Small intestine (tissue), 7 donors: ENCODE measurements around the gene TAX1BP1. TPM values are rescaled to one million over a fixed set of nuclear protein-coding genes. Genes with fewer than 3 reads are reported as not detected.
A peak's percentile ranks its signal among the peaks of the same experiment; 100 is the strongest.

Experiments used
- DNase-seq, 2 donors: peaks; one replicate each; pipeline versions ENCODE4 v3.0.0 to v3.0.0-alpha.2; 2013
- FAIRE-seq: peaks from 2 replicates; lab custom pipeline; 2012; peaks lifted over from hg19 to GRCh38; lab: Jason Lieb, UNC
- H3K27ac ChIP-seq, 3 donors: one replicate each; pipeline ENCODE4 v1.5.1; 2013; ENCODE audit warnings: low read length in 2 of 3, mild to moderate bottlenecking in 2 of 3, control low read depth in 1 of 3, inconsistent platforms in 1 of 3, low read depth in 1 of 3, moderate library complexity in 1 of 3
- H3K27me3 ChIP-seq, 3 donors: one replicate each; pipeline ENCODE4 v1.6.1; 2013; ENCODE audit warnings: low read length in 3 of 3, inconsistent platforms in 1 of 3; ENCODE audit not compliant: control insufficient read depth in 3 of 3, insufficient read depth in 3 of 3
- H3K36me3 ChIP-seq, 3 donors: one replicate each; pipeline ENCODE4 v1.6.1; 2013; ENCODE audit warnings: low read length in 3 of 3, inconsistent platforms in 1 of 3, low read depth in 1 of 3, mild to moderate bottlenecking in 1 of 3, moderate library complexity in 1 of 3; ENCODE audit not compliant: control insufficient read depth in 3 of 3, insufficient read depth in 2 of 3
- H3K4me1 ChIP-seq, 3 donors: one replicate each; pipeline ENCODE4 v1.6.1; 2013; ENCODE audit warnings: low read length in 2 of 3, inconsistent platforms in 1 of 3, low read depth in 1 of 3, mild to moderate bottlenecking in 1 of 3, moderate library complexity in 1 of 3; ENCODE audit not compliant: control insufficient read depth in 3 of 3, insufficient read depth in 2 of 3
- H3K4me3 ChIP-seq, 3 donors: one replicate each; pipeline ENCODE4 v1.5.1; 2013; ENCODE audit warnings: low read length in 3 of 3, control low read depth in 1 of 3, inconsistent platforms in 1 of 3, low read depth in 1 of 3, mild to moderate bottlenecking in 1 of 3, moderate library complexity in 1 of 3
- H3K9me3 ChIP-seq, 2 donors: one replicate each; pipeline ENCODE4 v1.6.1; 2013; ENCODE audit warnings: low read depth in 1 of 2, low read length in 1 of 2; ENCODE audit not compliant: control insufficient read depth in 2 of 2, insufficient read depth in 1 of 2
- WGBS, 3 donors: extraction: QIAGEN DNeasy Blood & Tissue Kit; methylation state at CpG; one replicate each; pipeline ENCODE4 v1.1.7; 2013; 5-methylcytosine and 5-hydroxymethylcytosine counted together
- polyA plus RNA-seq, 4 donors: library from polyadenylated mRNA; stranded (reverse) in 3 of 4; unstranded in 1 of 4; fragments of 200-250 nt in 3 of 4; fragments of 120-200 nt in 1 of 4; gene quantifications; one replicate each; pipeline versions ENCODE4 v1.2.1 to v1.2.3, GENCODE V29; 2013
- donor health status: healthy with polysubstance abuse.
- donor health status: control.
- donor health status: control.
- donor health status: Bipolar disorder and iron deficiency.
- donor health status: healthy.

The TAX1BP1 gene
- polyA plus RNA-seq, 4 donors = 60.8 to 96.6 (median 81.3) TPM

- H3K9me3 ChIP-seq = no peaks in the 10 kb centered on the region
- H3K36me3 ChIP-seq = peaks cover 2 to 6% (median 5%) of the 10 kb centered on the region in 3 donors
- 97 to 100% (median 98%) methylated on average over 2 of the region's 2 CpGs for WGBS, 3 donors
- no peaks in the 10 kb centered on the region for H3K27me3 ChIP-seq
- H3K27ac ChIP-seq = no peak overlapping the region
- DNase-seq (no peak), FAIRE-seq (no peak)
- no peak overlapping the region for H3K4me3 ChIP-seq
- no peaks in the 10 kb centered on the region for H3K4me1 ChIP-seq
Measured at GRCh38 chr7:27771111-27771510, 31.1 kb downstream of the TAX1BP1 start.

DNA sequence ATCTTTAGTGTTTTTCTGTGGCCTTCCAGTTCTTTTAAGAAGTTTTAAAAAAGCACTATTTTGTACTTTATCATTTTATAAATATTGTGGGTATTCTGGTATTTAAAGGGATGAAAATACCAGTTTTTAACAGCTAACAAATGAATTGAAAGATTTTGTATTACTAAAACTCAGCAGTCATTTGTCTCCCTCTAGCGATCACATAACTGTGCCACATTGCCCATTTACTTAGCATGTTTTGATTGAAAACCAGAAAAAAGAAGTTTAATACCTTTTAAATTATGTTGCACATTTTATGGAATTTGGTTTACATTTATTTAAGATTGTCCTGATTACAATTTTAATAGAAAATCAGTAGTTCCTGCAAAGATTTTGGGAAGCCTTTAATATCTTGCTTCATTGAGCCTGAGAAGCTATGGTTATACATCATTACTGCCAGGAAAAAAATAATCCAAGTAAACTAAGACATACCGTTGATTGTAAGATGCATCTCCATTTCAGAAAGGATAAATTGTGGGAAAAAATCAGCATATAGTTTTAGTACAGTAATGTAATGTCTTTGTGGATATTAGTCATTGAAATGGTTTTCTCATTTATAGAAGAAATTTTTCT is 34.9 kb downstream of the TAX1BP1 start:
- H3K9me3 ChIP-seq = no peaks in the 10 kb centered on the region
- DNase-seq (peak; percentile 22 to 34), FAIRE-seq (peak; percentile 44)
- 30 to 48% (median 39%) methylated on average over 2 of the region's 2 CpGs for WGBS, 3 donors
- no peak overlapping the region for H3K27ac ChIP-seq
- H3K36me3 ChIP-seq = peaks cover 0 to 7% (median 3%) of the 10 kb centered on the region in 3 donors
- no peak overlapping the region for H3K4me3 ChIP-seq
- H3K4me1 ChIP-seq = no peaks in the 10 kb centered on the region
- H3K27me3 ChIP-seq = no peaks in the 10 kb centered on the region

GRCh38 chr7:27775782-27776181 is 35.8 kb downstream of the TAX1BP1 start:
- 87 to 93% (median 91%) methylated on average over 2 of the region's 2 CpGs for WGBS, 3 donors
- no peaks in the 10 kb centered on the region for H3K27me3 ChIP-seq
- H3K4me3 ChIP-seq = no peak overlapping the region
- peaks cover 0 to 5% (median 0%) of the 10 kb centered on the region in 3 donors for H3K36me3 ChIP-seq
- DNase-seq = no peak
- H3K27ac ChIP-seq = no peak overlapping the region
- no peaks in the 10 kb centered on the region for H3K4me1 ChIP-seq
- H3K9me3 ChIP-seq = no peaks in the 10 kb centered on the region
- FAIRE-seq = no peak

DNA sequence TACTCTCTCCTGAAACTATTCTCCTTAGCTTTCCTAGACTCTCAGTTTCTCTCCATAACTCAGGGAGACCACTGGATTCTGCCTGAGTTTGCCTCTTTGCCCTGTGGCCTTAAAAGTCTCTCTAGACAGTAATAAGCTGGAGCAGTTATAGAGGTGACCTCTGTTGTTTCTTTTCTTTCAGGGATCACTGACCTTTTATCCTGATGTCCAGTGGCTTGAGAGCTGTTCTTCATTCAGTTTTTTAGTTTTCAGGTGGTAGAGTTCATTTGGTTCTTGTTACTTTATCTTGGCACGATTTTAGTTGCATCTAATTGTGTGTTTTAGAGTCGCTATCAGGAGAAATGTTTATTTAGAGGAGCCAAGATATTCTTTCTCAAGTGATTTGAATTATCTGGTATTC is 37.7 kb downstream of the TAX1BP1 start:
- no peak overlapping the region for H3K27ac ChIP-seq
- H3K9me3 ChIP-seq = no peaks in the 10 kb centered on the region
- H3K4me1 ChIP-seq = no peaks in the 10 kb centered on the region
- WGBS, 3 donors = 64 to 79% (median 77%) methylated on average over 2 of the region's 2 CpGs
- FAIRE-seq = no peak
- H3K36me3 ChIP-seq = peaks cover 0 to 5% (median 3%) of the 10 kb centered on the region in 3 donors
- H3K27me3 ChIP-seq = no peaks in the 10 kb centered on the region
- H3K4me3 ChIP-seq = no peak overlapping the region
- no peak for DNase-seq

DNA sequence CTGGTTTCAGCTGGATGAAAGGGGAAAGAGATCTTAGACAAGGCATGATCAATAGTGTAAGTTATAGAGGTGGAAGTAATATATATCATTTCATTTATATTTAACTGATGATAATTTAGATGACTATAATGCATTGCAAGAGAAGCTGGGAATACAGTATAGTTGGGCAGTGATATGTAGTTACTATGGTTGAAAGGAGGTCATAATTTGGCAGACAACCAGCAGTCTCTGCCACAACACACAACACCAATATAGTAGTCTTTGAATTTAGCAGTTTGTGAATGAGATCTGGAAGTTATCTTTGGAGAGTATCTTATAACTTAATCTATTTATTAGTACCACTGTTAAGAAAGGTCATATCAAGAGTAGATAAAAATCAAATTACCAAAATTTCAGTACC is 39.9 kb downstream of the TAX1BP1 start:
- no peak for FAIRE-seq
- Histone ChIP-seq H3K27ac (no peak overlapping the region), H3K27me3 (no peaks in the 10 kb centered on the region), H3K4me3 (no peak overlapping the region), H3K9me3 (no peaks in the 10 kb centered on the region), H3K4me1 (no peaks in the 10 kb centered on the region), H3K36me3 (peaks cover 0 to 8% (median 3%) of the 10 kb centered on the region in 3 donors)
- DNase-seq = no peak

DNA sequence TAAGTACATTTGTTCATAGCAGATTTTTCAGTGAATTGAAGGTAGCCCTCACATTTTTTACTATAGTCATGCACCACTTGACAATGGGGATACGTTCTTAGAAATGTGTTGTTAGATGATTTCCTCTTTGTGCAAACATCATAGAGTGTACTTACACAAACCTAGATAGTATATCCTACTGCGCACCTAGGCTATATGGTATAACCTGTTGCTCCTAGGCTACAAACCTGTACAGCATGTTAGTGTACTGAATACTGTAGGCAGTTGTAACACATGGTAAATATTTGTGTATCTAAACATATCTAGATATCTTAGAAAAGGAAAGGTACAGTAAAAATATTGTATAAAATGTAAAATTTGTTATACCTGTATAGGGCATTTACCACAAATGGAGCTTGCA is 41.2 kb downstream of the TAX1BP1 start:
- Histone ChIP-seq H3K4me3 (no peak overlapping the region), H3K9me3 (no peaks in the 10 kb centered on the region), H3K4me1 (no peaks in the 10 kb centered on the region), H3K36me3 (peaks cover 0 to 12% (median 7%) of the 10 kb centered on the region in 3 donors), H3K27ac (no peak overlapping the region), H3K27me3 (no peaks in the 10 kb centered on the region)
- FAIRE-seq (no peak), DNase-seq (no peak)
- 89 to 95% (median 93%) methylated on average over 2 of the region's 2 CpGs for WGBS, 3 donors

GRCh38 chr7:27782849-27783248 is 42.9 kb downstream of the TAX1BP1 start:
- no peaks in the 10 kb centered on the region for H3K27me3 ChIP-seq
- H3K4me3 ChIP-seq = no peak overlapping the region
- DNase-seq (no peak), FAIRE-seq (no peak)
- no peaks in the 10 kb centered on the region for H3K9me3 ChIP-seq
- no peaks in the 10 kb centered on the region for H3K4me1 ChIP-seq
- 48 to 66% (median 51%) methylated on average over 2 of the region's 2 CpGs for WGBS, 3 donors
- no peak overlapping the region for H3K27ac ChIP-seq
- peaks cover 0 to 12% (median 10%) of the 10 kb centered on the region in 3 donors for H3K36me3 ChIP-seq

DNA sequence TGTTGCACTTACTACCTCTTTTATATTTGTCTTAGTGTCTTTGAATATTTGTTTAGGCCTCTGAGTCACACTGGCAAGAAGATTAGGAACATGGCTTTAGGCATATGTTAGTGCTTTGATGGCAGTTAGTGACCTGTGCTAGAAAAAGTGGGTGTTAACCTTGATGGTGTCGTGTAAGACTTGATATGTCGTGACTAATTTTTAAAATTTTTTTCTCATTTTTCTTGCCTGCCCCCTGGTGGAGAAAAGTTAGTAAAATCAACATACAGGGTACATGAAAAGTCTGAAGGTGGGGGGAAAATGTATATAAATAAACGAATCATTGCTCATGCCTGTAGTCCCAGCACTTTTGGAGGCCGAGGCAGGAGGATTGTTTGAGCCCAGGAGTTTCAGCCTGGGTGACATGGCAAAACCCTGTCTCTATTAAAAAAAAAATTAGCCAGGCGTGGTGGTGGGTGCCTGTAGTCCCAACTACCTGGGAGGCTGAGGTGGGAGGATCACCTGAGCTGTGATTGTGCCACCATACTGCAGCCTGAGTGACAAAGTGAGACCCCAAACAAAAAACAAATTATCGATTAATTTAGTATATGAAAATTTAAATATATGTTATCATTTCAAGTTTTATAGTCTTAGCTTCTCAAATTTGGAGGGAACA is 44.6 kb downstream of the TAX1BP1 start:
- peak; percentile 34 to 59 for DNase-seq
- 57 to 58% (median 58%) methylated on average over 6 of the region's 6 CpGs for WGBS, 3 donors
- Histone ChIP-seq H3K36me3 (peaks cover 0 to 12% (median 9%) of the 10 kb centered on the region in 3 donors), H3K9me3 (no peaks in the 10 kb centered on the region), H3K4me3 (no peak overlapping the region), H3K4me1 (no peaks in the 10 kb centered on the region), H3K27ac (no peak overlapping the region), H3K27me3 (no peaks in the 10 kb centered on the region)
- FAIRE-seq = peak; percentile 68
